GM18517 (cell line): ENCODE results near the gene IMPDH1.
"Not testable (repeated sequence)": the region's sequence is repeated elsewhere in the genome, so short reads cannot be mapped to it uniquely, and the experiment has no call there.

Experiments
- ATAC-seq: cut with Tn5 transposase; IDR thresholded peaks from one replicate; pipeline ENCODE4 v1.9.1; 2021; ENCODE audit warnings: mild to moderate bottlenecking, moderate library complexity; ENCODE audit not compliant: unreplicated experiment

IMPDH1 gene

GRCh38 chr7:128409596-128410450 lies at the start of gene IMPDH1:
TSS of gene IMPDH1 (minus strand) at chr7:128409982. CDS start at chr7:128409901, 81 bp downstream.
- peak; percentile 81 for ATAC-seq

GRCh38 chr7:128459394-128459878 lies 49.7 kb upstream of the IMPDH1 start:
- peak; percentile 62 for ATAC-seq

DNA sequence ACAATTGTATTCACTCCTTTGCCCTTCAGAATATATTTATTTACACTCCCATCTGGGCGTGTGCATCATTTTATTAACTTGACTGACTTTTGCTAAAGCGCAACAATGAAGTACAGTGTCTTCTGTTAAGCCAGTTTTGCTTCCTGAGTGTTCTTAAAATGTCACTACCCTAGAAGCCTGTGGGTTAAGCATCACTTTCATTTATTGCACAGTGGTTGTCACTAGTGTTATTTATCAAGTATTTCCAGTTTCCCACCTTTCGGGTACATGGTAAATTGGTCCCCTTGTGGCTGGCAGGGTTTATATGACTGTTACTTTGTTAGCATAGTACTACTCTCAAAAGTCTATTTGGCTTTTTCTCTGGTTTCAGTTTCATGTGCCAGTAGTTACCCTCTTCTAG lies 49.2 kb upstream of the IMPDH1 start:
- peak; percentile 39 for ATAC-seq

DNA sequence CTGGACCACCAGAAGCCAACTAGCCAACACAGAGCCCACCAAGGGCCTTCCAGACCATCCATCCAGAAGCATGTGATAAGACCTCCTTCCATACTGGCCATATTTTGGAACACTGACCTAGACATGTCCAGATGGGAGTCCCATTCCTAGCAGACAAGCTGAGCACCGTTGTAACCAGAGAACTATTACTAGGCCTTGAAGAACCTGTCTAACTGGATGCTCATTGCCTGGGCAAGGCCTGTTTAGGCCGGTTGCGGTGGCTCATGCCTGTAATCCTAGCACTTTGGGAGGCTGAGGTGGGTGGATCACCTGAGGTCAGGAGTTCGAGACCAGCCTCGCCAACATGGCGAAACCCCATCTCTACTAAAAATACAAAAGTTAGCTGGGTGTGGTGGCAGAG lies 47.6 kb upstream of the IMPDH1 start:
- not testable (repeated sequence) for ATAC-seq

DNA sequence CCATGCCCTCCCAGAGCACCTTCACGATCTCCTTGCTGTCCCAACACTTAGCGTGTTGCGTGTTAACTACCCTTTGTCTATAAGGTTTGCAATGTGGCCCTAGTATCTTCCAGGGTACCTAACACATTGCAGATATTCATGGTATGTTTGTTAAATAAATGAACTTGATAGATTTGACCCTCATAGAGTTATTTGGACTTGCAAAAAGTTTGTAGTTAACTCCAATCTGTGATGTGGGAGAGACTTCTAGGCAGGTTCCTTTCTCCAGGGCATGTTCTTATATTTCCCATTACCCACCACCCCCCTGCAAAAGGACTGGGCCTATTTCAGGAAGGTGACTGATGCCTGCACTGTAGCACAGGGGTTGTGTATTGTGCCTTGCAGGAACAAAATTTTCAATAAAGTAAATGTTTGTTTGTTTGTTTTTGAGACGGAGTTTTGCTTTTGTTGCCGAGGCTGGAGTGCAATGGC lies 46.5 kb upstream of the IMPDH1 start:
- ATAC-seq: no peak

DNA sequence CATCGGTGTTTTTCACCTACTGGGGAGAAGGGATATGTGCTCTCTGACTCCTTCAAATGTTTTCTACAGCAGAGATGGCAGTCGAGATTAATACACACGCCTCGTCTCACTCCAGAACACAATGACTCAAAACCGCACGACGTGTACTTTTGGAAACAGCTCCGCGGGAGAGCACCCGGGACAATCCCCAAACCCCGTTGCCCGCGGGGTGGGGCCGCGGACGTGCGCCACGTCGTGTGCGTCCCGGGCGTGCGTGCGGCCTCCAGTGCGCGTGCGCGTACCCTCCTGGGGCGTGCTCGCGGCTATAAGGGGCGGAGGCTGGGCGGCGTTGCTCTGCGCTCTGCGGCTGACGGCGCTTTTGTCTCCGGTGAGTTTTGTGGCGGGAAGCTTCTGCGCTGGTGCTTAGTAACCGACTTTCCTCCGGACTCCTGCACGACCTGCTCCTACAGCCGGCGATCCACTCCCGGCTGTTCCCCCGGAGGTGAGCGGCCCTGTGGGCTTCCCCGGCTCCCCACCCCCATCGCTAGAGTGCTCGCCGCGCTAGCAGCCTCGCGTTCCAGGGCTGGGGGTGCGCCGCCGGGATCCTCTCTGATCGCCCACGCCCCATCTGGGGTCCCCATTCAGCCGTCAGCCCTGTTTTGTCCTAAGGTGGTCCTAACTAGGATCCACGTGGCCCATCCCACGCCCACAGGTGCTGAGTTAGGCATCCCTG lies 45.9 kb upstream of the IMPDH1 start, which contains the start of gene HILPDA:
Gene HILPDA (plus strand): TSS at position 336 of the 712 bp plus-strand sequence. CDS start 1,391 bp downstream, outside the sequence.
- peak; percentile 75 for ATAC-seq

DNA sequence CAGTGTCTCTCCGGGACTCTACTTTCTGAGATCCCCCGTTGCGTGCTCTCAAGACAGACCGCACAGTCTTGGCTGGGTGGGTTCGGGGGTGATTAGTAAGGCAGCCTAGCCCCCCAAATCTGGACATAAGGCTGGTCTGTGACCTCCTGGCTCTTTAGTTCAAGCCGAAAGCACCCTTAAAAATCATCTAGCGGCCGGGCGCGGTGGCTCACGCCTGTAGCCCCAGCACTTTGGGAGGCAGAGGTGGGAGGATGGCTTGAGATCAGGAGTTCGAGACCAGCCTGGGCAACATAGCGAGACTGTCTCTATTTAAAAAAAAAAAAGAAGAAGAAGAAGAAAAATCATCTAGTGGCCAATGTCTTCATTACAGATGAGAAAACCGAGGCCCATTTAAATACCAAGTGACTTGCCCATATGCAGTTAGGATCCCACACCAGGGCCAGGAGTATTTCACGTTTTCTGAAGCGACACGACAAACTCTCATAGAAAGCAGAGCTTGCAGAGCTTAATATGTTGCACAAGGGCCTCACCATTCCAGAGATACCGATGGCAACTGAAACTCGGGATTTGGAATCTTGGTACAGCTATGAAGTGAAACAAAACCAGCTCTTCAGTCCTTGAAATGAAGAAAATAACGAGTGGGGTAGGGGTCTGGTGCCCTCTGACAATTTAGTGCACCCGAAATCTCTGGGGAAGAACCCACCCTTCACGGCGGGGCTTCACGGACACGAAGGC lies 45.2 kb upstream of the IMPDH1 start:
- ATAC-seq: no peak

DNA sequence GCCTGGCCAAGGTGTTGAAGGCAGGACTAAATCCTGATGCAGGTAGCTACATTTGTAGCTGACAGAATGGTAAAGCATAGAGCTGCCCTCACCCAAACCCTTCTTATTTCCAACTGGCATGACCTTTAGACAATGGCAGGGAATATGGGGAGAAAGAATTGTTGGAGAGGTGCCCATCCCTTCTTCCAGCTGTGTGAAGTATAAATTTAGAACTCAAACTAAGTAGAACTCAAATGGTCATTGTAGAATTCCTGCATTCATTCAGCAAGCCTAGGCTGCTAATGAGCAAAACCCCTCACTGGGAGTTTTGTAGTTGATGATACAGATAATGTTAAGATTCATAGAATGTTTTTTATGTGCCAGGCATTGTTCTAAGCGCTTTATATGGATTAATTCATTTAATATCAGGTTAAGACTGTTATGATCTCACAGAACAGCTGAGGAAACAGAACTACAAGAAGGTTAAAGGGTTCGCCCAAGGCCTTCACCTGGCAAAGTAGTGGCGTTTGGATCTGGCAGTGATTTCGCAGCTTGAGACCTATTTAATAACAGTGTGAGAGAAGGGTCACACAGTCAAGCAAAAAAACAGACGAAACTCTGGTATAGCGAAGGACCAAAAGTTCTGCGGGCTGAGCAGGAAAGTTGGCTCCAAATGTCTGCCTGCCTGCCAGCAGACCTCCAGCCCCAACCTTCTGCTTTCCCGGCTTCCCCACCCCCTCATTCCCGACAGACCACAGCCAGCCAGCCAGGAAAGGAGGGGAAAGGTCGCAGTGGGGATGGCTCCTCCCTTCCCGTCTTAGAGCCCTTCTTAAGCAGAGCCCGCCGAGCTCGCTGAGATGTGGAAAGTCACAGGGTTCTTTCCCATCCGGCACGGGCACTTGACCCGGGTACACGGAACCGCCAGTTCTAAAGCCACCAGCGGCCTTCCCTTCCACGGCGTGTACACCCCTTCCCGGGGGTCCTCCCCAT lies 44.3 kb upstream of the IMPDH1 start:
- ATAC-seq: no peak

DNA sequence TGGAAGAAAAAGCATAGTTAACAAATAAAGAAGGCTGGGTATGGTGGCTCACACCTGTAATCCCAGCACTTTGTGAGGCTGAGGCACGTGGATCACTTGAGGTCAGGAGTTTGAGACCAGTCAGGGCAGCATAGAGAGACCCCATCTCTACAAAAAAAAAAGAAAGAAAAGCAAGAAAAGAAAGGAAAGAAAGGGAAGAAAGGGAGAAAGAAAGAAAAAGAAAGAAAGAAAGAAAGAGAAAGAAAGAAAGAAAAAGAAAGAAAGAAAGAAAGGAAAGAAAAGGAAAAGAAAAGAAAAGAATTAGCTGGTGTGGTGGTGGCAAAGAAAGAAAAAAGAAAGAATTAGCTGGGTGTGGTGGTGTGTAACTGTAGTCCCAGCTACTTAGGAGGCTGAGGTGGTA lies 42.8 kb upstream of the IMPDH1 start:
- no peak for ATAC-seq

GRCh38 chr7:128450913-128451312 lies 41.1 kb upstream of the IMPDH1 start:
- ATAC-seq: no peak

- ATAC-seq: no peak
Measured at GRCh38 chr7:128450409-128450808, 40.6 kb upstream of the IMPDH1 start.

DNA sequence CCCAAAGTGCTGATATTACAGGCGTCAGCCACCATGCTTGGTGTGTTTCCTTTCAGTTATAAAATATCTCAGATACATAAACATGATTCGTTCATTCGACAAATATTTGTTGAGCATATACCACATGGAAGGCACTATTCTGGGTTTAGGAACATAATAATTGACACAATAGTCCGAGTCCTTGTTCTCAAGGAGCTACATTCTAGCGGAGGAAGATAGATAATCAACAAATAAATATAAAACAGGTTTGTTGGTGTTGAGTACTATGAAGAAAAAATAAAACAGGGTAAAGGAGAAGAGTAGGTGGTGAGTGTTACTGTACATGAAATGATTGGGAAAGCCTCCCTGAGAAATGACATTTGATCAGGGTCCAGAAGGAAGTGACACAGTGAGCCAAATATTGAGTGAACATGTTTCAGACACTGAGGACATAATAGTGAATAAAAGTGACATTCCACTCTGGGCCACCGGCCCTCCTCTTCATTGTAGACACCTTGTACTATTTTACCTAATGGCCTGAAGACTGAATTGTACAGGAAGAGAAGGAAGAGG lies 39.0 kb upstream of the IMPDH1 start:
- ATAC-seq: no peak

- no peak for ATAC-seq
Measured at GRCh38 chr7:128447941-128448564, 38.3 kb upstream of the IMPDH1 start.

DNA sequence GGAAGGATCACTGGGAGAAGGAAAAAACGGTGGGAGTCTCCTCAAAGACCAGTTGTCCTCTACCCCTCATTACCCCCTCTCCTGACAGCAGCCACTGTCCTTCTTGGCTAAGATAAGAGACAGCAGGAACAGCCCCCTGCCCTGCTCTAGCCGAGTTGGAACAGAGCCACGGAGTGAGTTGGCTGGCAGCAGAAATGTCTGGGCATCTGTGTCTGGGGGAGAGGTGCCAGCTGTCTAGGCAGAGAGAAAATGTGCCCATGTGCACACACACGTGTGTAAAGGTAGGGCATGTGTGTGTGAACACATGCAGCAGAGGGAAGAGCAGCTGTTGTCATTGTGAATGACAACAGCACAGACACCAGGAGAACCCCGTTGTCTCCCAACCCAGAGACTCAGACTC lies 36.5 kb upstream of the IMPDH1 start:
- no peak for ATAC-seq

- ATAC-seq: no peak
Measured at GRCh38 chr7:128443831-128444600, 34.2 kb upstream of the IMPDH1 start.

DNA sequence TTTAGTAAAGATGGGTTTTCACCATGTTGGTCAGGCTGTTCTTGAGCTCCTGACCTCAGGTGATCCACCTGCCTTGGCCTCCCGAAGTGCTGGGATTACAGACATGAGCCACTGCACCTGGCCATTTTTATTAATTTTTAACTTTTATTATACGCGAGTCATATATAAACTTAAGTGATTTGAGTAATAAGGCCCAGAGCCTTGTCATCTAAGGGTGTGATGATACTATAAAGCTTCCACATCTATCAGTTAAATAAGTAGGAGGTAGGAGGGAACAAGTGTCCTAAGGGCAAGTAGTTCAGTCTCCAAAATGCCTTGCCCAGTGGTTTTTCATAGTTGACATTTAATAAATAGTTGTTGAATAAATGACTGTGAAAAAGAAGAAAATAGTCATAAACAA lies 32.6 kb upstream of the IMPDH1 start:
- ATAC-seq: no peak

- peak; percentile 73 for ATAC-seq
Measured at GRCh38 chr7:128437426-128438332, 27.9 kb upstream of the IMPDH1 start.
